Fibroblast of lung (primary cell): Measurements from ENCODE around the gene VENTX. TPM values are rescaled to one million over a fixed set of nuclear protein-coding genes. Genes with fewer than 3 reads are reported as not detected.

Experiments
- DNase-seq, 2 donors: peaks; one replicate each; pipeline versions ENCODE4 v3.0.0 to v3.0.0-alpha.2; 2010; ENCODE audit warnings: low read depth in 2 of 2
- H2AFZ ChIP-seq: 2 replicates; pipeline ENCODE4 v1.5.1; 2012; ENCODE audit warnings: low read length, control low read depth, inconsistent platforms
- H3K27ac ChIP-seq: 2 replicates; pipeline ENCODE4 v1.5.1; 2011; ENCODE audit warnings: low read length, control low read depth; ENCODE audit not compliant: insufficient read depth
- H3K27me3 ChIP-seq: 2 replicates; pipeline ENCODE4 v1.5.1; 2011; ENCODE audit warnings: mild to moderate bottlenecking, low read length; ENCODE audit not compliant: control insufficient read depth, insufficient read depth
- H3K36me3 ChIP-seq: 2 replicates; pipeline ENCODE4 v1.5.1; 2011; ENCODE audit warnings: low read length; ENCODE audit not compliant: control insufficient read depth, insufficient read depth
- H3K4me1 ChIP-seq: 2 replicates; pipeline ENCODE4 v1.5.1; 2011; ENCODE audit warnings: low read length; ENCODE audit not compliant: control insufficient read depth, insufficient read depth; ENCODE audit errors: extremely low read depth
- H3K4me2 ChIP-seq: 2 replicates; pipeline ENCODE4 v1.5.1; 2011; ENCODE audit warnings: low read length, control low read depth; ENCODE audit not compliant: insufficient read depth; ENCODE audit errors: extremely low read depth
- H3K4me3 ChIP-seq, 4 experiments: fragments of 200-600 bp in 1 of 4; sonication (generic) in 1 of 4; replicated peaks in 1 of 4; 2 replicates each; pipeline ENCODE4 v1.5.1; 2011 to 2016; ENCODE audit warnings: low read length in 4 of 4, low read depth in 3 of 4, mild to moderate bottlenecking in 3 of 4, control low read depth in 2 of 4, inconsistent platforms in 1 of 4, mixed read lengths in 1 of 4; ENCODE audit not compliant: insufficient read depth in 1 of 4; ENCODE audit errors: control extremely low read depth in 1 of 4
- H3K79me2 ChIP-seq: 2 replicates; pipeline ENCODE4 v1.5.1; 2012; ENCODE audit warnings: mild to moderate bottlenecking, low read length, inconsistent platforms; ENCODE audit not compliant: control insufficient read depth, insufficient read depth
- H3K9ac ChIP-seq: 2 replicates; pipeline ENCODE4 v1.5.1; 2011; ENCODE audit warnings: mild to moderate bottlenecking, low read length, control low read depth; ENCODE audit not compliant: insufficient read depth
- H3K9me3 ChIP-seq: 2 replicates; pipeline ENCODE4 v1.5.1; 2012; ENCODE audit warnings: low read depth, low read length; ENCODE audit not compliant: control insufficient read depth, insufficient read depth
- H4K20me1 ChIP-seq: 2 replicates; pipeline ENCODE4 v1.5.1; 2011; ENCODE audit warnings: low read length; ENCODE audit not compliant: control insufficient read depth, insufficient read depth; ENCODE audit errors: extremely low read depth
- CTCF ChIP-seq, 2 donors: IDR thresholded peaks in 1 of 2; conservative IDR thresholded peaks in 1 of 2; 1 replicate in 1 of 2; 2 replicates in 1 of 2; pipeline ENCODE4 v1.5.1; 2011 to 2012; ENCODE audit warnings: low read length in 2 of 2, control low read depth in 1 of 2, inconsistent platforms in 1 of 2, low read depth in 1 of 2, mild to moderate bottlenecking in 1 of 2
- EZH2 ChIP-seq: IDR thresholded peaks from 2 replicates; pipeline ENCODE4 v1.5.1; 2012; ENCODE audit warnings: low read length, control low read depth, mild to moderate bottlenecking; ENCODE audit errors: missing control alignments
- polyA plus RNA-seq, 2 donors: library from polyadenylated mRNA; depleted of rRNA in 1 of 2; stranded (reverse) in 1 of 2; unstranded in 1 of 2; fragments of >200 nt; gene quantifications; 2 replicates each; pipeline ENCODE4 v1.2.1, GENCODE V29; 2011 to 2012; ENCODE audit warnings: missing spikeins in 1 of 2
- total RNA-seq: library from RNA; depleted of rRNA; stranded (reverse); fragments of >200 nt; gene quantifications from 2 replicates; pipeline ENCODE4 v1.2.1, GENCODE V29; 2014

VENTX gene
- total and polyA plus RNA-seq, 2 donors (not counting 1 experiment from before 2014, with no cell fraction given), result not detected

GRCh38 chr10:133267293-133267692 is 29.6 kb downstream of the VENTX start:
- no peak for DNase-seq
- TF ChIP-seq EZH2 (no peak), CTCF (conservative IDR thresholded peaks at IDR 0.05 in 1 of 2, IDR thresholded peaks at IDR 0.05 in 1 of 2; ENCODE audit: low read depth in 1 of 2, low read length in 2 of 2) (no peak)
- Histone ChIP-seq H3K27me3 (no peaks in the 10 kb centered on the region), H2AFZ (no peak overlapping the region), H3K27ac (no peak overlapping the region), H3K36me3 (no peaks in the 10 kb centered on the region), H3K79me2 (no peaks in the 10 kb centered on the region), H3K4me3 (no peak overlapping the region), H3K9ac (no peak overlapping the region), H3K9me3 (no peaks in the 10 kb centered on the region), H3K4me1 (no peaks in the 10 kb centered on the region), H3K4me2 (no peak overlapping the region), H4K20me1 (no peaks in the 10 kb centered on the region)

GRCh38 chr10:133267829-133268228 is 30.2 kb downstream of the VENTX start:
- Histone ChIP-seq H3K27ac (no peak overlapping the region), H3K36me3 (no peaks in the 10 kb centered on the region), H2AFZ (no peak overlapping the region), H4K20me1 (no peaks in the 10 kb centered on the region), H3K79me2 (no peaks in the 10 kb centered on the region), H3K4me3 (no peak overlapping the region), H3K9ac (no peak overlapping the region), H3K9me3 (no peaks in the 10 kb centered on the region), H3K4me1 (no peaks in the 10 kb centered on the region), H3K27me3 (no peaks in the 10 kb centered on the region), H3K4me2 (no peak overlapping the region)
- no peak for DNase-seq
- no peak for TF ChIP-seq EZH2
- TF ChIP-seq CTCF (conservative IDR thresholded peaks at IDR 0.05 in 1 of 2, IDR thresholded peaks at IDR 0.05 in 1 of 2; ENCODE audit: low read depth in 1 of 2, low read length in 2 of 2), result no peak

GRCh38 chr10:133268532-133268931 is 30.9 kb downstream of the VENTX start:
- Histone ChIP-seq H3K4me3 (no peak overlapping the region), H3K27me3 (no peaks in the 10 kb centered on the region), H3K27ac (no peak overlapping the region), H3K9me3 (no peaks in the 10 kb centered on the region), H4K20me1 (no peaks in the 10 kb centered on the region), H3K9ac (no peak overlapping the region), H2AFZ (no peak overlapping the region), H3K4me1 (no peaks in the 10 kb centered on the region), H3K36me3 (no peaks in the 10 kb centered on the region), H3K79me2 (no peaks in the 10 kb centered on the region), H3K4me2 (no peak overlapping the region)
- no peak for TF ChIP-seq EZH2
- no peak for TF ChIP-seq CTCF (conservative IDR thresholded peaks at IDR 0.05 in 1 of 2, IDR thresholded peaks at IDR 0.05 in 1 of 2; ENCODE audit: low read depth in 1 of 2, low read length in 2 of 2)
- no peak for DNase-seq
